DOHH2 (cell line): Measurements from ENCODE around the gene MMP15.

Experiments
- H3F3A ChIP-seq: fragments of 200-600 bp; sonication (generic), shearing (Covaris generic); 2 replicates; pipeline ENCODE4 v1.6.0; 2016; ENCODE audit warnings: antibody characterized with exemption, mild to moderate bottlenecking; ENCODE audit not compliant: control insufficient read depth, insufficient read depth
- H3K27ac ChIP-seq: fragments of 200-600 bp; sonication (generic); 2 replicates; pipeline ENCODE4 v1.5.1; 2014; ENCODE audit warnings: low read depth, mild to moderate bottlenecking, low read length, moderate library complexity
- H3K27me3 ChIP-seq: fragments of 200-600 bp; sonication (generic); 2 replicates; pipeline ENCODE4 v1.6.1; 2014; ENCODE audit warnings: mild to moderate bottlenecking, low read length, mixed read lengths; ENCODE audit not compliant: control insufficient read depth
- H3K36me3 ChIP-seq: fragments of 200-600 bp; sonication (generic); 2 replicates; pipeline ENCODE4 v1.6.1; 2014; ENCODE audit warnings: mild to moderate bottlenecking, low read length, moderate library complexity, mixed read lengths; ENCODE audit not compliant: control insufficient read depth
- H3K4me1 ChIP-seq: fragments of 200-600 bp; sonication (generic); 2 replicates; pipeline ENCODE4 v1.6.1; 2014; ENCODE audit warnings: mild to moderate bottlenecking, low read length, mixed read lengths; ENCODE audit not compliant: control insufficient read depth
- H3K4me2 ChIP-seq: fragments of 200-600 bp; sonication (generic); 2 replicates; pipeline ENCODE4 v1.6.0; 2014; ENCODE audit warnings: mild to moderate bottlenecking, low read length, moderate library complexity
- H3K4me3 ChIP-seq: fragments of 200-600 bp; sonication (generic); 2 replicates; pipeline ENCODE4 v1.5.1; 2014; ENCODE audit warnings: mild to moderate bottlenecking, low read length, mixed read lengths
- H3K79me2 ChIP-seq: fragments of 200-600 bp; sonication (generic); 2 replicates; pipeline ENCODE4 v1.6.1; 2014; ENCODE audit warnings: mild to moderate bottlenecking, low read length, mixed read lengths; ENCODE audit not compliant: control insufficient read depth
- H3K9me2 ChIP-seq: fragments of 200-600 bp; sonication (generic); replicated peaks from 2 replicates; pipeline ENCODE4 v1.6.1; 2014; ENCODE audit warnings: mild to moderate bottlenecking, low read length, mixed read lengths; ENCODE audit not compliant: control insufficient read depth
- H3K9me3 ChIP-seq: fragments of 200-600 bp; sonication (generic); 2 replicates; pipeline ENCODE4 v1.6.1; 2014; ENCODE audit warnings: antibody characterized with exemption, low read length, mixed read lengths; ENCODE audit not compliant: control insufficient read depth, insufficient read depth
- H4K20me1 ChIP-seq: fragments of 200-600 bp; sonication (generic); 2 replicates; pipeline ENCODE4 v1.6.0; 2014; ENCODE audit warnings: low read depth, mild to moderate bottlenecking, antibody characterized with exemption, low read length, moderate library complexity; ENCODE audit not compliant: control insufficient read depth, insufficient read depth
- EZH2phosphoT487 ChIP-seq: fragments of 200-600 bp; sonication (generic); IDR thresholded peaks from 2 replicates; pipeline ENCODE4 v1.6.1; 2017; ENCODE audit warnings: borderline replicate concordance, mild to moderate bottlenecking, antibody characterized with exemption, low read length, moderate library complexity, mixed read lengths
- TF ChIP-seq, protein P1 (sequence below): fragments of 200-600 bp; sonication (generic); IDR thresholded peaks from one replicate; pipeline ENCODE4 v1.5.1; 2014; ENCODE audit warnings: antibody characterized with exemption, mild to moderate bottlenecking, low read depth, low read length; ENCODE audit not compliant: poor library complexity, severe bottlenecking

Gene MMP15

DNA sequence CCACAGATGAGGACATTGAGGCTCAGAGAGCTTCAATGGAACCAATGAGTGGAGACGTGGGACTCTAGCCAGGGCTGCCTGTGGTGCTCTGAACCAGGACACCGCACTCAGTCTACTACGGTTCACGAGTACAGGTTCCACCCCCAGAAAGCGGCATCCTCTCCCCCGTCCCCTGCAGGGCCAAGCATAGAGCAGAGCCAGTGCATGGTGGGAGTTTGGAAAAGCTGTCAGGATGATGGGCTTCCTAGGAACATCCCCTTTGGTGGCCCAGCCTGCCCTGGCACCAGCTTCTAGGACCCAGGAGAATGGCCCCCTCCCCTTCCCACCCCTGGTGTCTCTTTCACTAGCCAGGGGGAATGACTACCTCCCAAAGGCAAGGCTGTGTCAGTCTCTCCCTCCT is 33.5 kb upstream of the MMP15 start:
- Histone ChIP-seq H3K27ac (no peak overlapping the region), H3K4me1 (no peaks in the 10 kb centered on the region), H3K4me3 (no peak overlapping the region), H3K9me2 (no peaks in the 10 kb centered on the region), H3K79me2 (no peaks in the 10 kb centered on the region), H4K20me1 (no peaks in the 10 kb centered on the region), H3K27me3 (no peaks in the 10 kb centered on the region), H3K4me2 (no peak overlapping the region), H3K36me3 (peaks cover 23% of the 10 kb centered on the region), H3K9me3 (no peaks in the 10 kb centered on the region), H3F3A (no peaks in the 10 kb centered on the region)
- TF ChIP-seq EZH2phosphoT487 = no peak
- TF ChIP-seq, protein P1, sequence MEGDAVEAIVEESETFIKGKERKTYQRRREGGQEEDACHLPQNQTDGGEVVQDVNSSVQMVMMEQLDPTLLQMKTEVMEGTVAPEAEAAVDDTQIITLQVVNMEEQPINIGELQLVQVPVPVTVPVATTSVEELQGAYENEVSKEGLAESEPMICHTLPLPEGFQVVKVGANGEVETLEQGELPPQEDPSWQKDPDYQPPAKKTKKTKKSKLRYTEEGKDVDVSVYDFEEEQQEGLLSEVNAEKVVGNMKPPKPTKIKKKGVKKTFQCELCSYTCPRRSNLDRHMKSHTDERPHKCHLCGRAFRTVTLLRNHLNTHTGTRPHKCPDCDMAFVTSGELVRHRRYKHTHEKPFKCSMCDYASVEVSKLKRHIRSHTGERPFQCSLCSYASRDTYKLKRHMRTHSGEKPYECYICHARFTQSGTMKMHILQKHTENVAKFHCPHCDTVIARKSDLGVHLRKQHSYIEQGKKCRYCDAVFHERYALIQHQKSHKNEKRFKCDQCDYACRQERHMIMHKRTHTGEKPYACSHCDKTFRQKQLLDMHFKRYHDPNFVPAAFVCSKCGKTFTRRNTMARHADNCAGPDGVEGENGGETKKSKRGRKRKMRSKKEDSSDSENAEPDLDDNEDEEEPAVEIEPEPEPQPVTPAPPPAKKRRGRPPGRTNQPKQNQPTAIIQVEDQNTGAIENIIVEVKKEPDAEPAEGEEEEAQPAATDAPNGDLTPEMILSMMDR = no peak

DNA sequence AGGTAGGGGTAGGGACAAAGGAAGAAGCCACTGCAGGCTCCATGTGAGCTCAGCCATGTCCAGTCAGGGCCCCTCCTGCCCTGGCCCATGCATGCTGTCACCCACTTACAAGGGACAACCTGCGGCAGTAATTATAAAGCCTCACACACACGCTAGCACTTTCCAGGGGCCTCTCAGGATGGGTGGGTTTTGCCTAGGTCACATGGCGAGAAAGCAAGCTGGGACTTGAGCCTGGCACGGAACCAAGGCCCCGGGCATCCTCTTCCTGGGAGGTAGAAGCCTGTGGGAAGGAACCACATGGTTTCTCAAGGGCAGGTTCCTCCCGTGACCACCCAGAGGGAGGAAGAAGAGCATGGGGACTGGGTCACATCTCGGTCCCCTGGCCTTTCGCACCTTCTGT is 32.1 kb upstream of the MMP15 start:
- Histone ChIP-seq H3K4me2 (no peak overlapping the region), H3K4me1 (no peaks in the 10 kb centered on the region), H3K36me3 (peaks cover 35% of the 10 kb centered on the region), H3K27me3 (no peaks in the 10 kb centered on the region), H3K27ac (no peak overlapping the region), H3K4me3 (no peak overlapping the region), H3K9me2 (no peaks in the 10 kb centered on the region), H3K9me3 (no peaks in the 10 kb centered on the region), H4K20me1 (no peaks in the 10 kb centered on the region), H3F3A (no peaks in the 10 kb centered on the region), H3K79me2 (no peaks in the 10 kb centered on the region)
- TF ChIP-seq, protein P1 = no peak
- TF ChIP-seq EZH2phosphoT487 = no peak

DNA sequence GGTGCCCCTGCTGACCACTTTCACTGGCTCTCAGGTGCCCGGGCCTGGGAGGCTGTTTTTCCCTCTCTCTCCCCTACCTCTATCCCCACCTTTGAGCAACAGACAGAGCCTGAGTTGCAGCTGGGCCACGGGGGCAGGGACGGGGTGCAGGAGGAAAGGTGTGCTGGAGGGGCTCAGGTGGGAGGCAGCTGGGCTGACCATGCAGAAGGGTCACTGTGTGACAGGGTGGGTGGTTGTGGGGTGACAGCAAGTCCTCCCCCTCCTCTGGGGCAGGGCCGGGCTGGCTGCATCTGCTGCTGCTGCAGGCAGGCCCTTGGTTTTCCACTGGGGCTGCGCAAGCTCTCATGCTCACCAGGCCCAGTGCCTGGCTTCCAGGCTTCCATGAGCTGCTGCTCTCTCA is 31.7 kb upstream of the MMP15 start:
- Histone ChIP-seq H3K9me2 (no peaks in the 10 kb centered on the region), H3K4me3 (no peak overlapping the region), H3K4me2 (no peak overlapping the region), H3F3A (no peaks in the 10 kb centered on the region), H3K79me2 (peaks cover 3% of the 10 kb centered on the region), H3K4me1 (peaks cover 3% of the 10 kb centered on the region), H3K27me3 (no peaks in the 10 kb centered on the region), H4K20me1 (peaks cover 2% of the 10 kb centered on the region; the same call in 1 of the 2 replicates), H3K9me3 (no peaks in the 10 kb centered on the region), H3K27ac (no peak overlapping the region), H3K36me3 (peaks cover 35% of the 10 kb centered on the region)
- TF ChIP-seq EZH2phosphoT487 = no peak
- TF ChIP-seq, protein P1 = no peak
